OCI-LY7 (cell line): ENCODE data around the gene RNF13.

Experiments
- EZH2phosphoT487 ChIP-seq: fragments of 200-600 bp; sonication (generic); IDR thresholded peaks from 2 replicates; pipeline ENCODE4 v1.6.1; 2018; ENCODE audit warnings: low read depth, borderline replicate concordance, mild to moderate bottlenecking, mixed run types, antibody characterized with exemption, low read length, moderate library complexity, mixed read lengths
- TF ChIP-seq, protein P1 (sequence below): fragments of 200-600 bp; sonication (generic); conservative IDR thresholded peaks from 2 replicates; pipeline ENCODE4 v1.5.1; 2014; ENCODE audit warnings: mild to moderate bottlenecking, antibody characterized with exemption, low read length, moderate library complexity, mixed read lengths

- TF ChIP-seq, protein P1, sequence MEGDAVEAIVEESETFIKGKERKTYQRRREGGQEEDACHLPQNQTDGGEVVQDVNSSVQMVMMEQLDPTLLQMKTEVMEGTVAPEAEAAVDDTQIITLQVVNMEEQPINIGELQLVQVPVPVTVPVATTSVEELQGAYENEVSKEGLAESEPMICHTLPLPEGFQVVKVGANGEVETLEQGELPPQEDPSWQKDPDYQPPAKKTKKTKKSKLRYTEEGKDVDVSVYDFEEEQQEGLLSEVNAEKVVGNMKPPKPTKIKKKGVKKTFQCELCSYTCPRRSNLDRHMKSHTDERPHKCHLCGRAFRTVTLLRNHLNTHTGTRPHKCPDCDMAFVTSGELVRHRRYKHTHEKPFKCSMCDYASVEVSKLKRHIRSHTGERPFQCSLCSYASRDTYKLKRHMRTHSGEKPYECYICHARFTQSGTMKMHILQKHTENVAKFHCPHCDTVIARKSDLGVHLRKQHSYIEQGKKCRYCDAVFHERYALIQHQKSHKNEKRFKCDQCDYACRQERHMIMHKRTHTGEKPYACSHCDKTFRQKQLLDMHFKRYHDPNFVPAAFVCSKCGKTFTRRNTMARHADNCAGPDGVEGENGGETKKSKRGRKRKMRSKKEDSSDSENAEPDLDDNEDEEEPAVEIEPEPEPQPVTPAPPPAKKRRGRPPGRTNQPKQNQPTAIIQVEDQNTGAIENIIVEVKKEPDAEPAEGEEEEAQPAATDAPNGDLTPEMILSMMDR, result no peak
- TF ChIP-seq EZH2phosphoT487, result no peak
Measured at GRCh38 chr3:149764302-149764701, 48.7 kb upstream of the RNF13 start.
